IPS-15b (cell line): ENCODE measurements around the gene PID1.

Source experiments
- H3K27me3 ChIP-seq: one replicate; pipeline ENCODE4 v1.6.1; 2013; ENCODE audit warnings: low read length; ENCODE audit not compliant: control insufficient read depth, insufficient read depth
- H3K36me3 ChIP-seq: one replicate; pipeline ENCODE4 v1.6.1; 2013; ENCODE audit warnings: low read length; ENCODE audit not compliant: control insufficient read depth, insufficient read depth
- H3K4me1 ChIP-seq: one replicate; pipeline ENCODE4 v1.6.1; 2013; ENCODE audit warnings: mild to moderate bottlenecking, low read length; ENCODE audit not compliant: control insufficient read depth, insufficient read depth
- H3K4me3 ChIP-seq: one replicate; pipeline ENCODE4 v1.5.1; 2013; ENCODE audit warnings: low read depth, low read length
- H3K9ac ChIP-seq: one replicate; pipeline ENCODE4 v1.6.1; 2013; ENCODE audit warnings: low read depth, mild to moderate bottlenecking, low read length
- H3K9me3 ChIP-seq: one replicate; pipeline ENCODE4 v1.6.1; 2013; ENCODE audit warnings: mild to moderate bottlenecking, low read length; ENCODE audit not compliant: control insufficient read depth, insufficient read depth

The PID1 gene

DNA sequence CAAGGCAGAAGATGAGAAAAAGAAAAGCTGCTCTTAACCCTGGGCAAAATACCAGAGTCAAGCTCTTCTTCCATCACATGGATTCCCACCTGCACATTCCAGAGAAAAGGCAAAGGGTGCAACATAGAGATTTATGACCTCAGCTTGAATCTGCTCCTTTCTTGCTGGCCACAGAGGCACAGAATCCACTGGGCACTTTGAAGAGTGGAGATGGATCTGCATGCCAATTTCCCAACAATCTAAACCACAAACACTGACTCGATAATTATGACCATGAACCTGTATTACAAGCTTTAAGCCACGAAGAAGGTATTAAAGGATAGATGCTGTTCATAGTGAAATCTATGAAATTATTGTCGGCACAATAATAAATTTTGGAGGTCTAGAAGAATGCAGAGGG lies 237.3 kb downstream of the PID1 start:
- no peaks in the 10 kb centered on the region for H3K36me3 ChIP-seq
- no peak overlapping the region for H3K9ac ChIP-seq
- no peaks in the 10 kb centered on the region for H3K4me1 ChIP-seq
- H3K9me3 ChIP-seq = no peaks in the 10 kb centered on the region
- no peaks in the 10 kb centered on the region for H3K27me3 ChIP-seq
- no peak overlapping the region for H3K4me3 ChIP-seq

DNA sequence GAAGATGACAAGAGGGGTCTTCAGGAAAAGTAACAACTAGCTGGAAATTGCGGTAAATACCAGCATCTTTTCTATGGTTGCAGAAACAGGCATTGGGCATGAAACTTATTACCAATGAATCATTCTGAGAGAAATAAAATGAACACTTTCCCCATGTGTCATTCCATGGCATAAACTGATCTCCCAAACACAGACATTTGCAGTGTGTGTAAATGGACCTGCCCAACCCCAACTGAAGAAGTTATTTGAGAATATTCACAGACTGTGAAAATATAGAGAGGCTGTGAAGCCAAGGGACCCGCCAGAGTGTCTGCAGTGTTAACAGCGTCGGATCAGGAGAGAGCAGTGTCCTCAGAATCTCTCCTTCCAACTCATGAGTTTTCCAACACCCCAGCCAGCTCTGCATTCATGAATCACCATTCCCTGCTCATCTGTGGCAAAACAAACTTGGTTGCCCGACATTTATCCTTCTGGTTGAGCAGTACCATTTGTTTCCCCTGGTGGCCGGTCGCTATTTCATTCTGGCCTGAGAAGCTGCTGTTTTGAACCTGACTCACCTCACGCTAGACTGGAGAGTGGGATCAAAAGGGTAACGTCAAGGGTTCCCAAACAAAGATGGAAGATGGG lies 238.4 kb downstream of the PID1 start:
- H3K36me3 ChIP-seq = no peaks in the 10 kb centered on the region
- H3K4me1 ChIP-seq = no peaks in the 10 kb centered on the region
- H3K4me3 ChIP-seq = no peak overlapping the region
- H3K27me3 ChIP-seq = no peaks in the 10 kb centered on the region
- no peaks in the 10 kb centered on the region for H3K9me3 ChIP-seq
- H3K9ac ChIP-seq = no peak overlapping the region

DNA sequence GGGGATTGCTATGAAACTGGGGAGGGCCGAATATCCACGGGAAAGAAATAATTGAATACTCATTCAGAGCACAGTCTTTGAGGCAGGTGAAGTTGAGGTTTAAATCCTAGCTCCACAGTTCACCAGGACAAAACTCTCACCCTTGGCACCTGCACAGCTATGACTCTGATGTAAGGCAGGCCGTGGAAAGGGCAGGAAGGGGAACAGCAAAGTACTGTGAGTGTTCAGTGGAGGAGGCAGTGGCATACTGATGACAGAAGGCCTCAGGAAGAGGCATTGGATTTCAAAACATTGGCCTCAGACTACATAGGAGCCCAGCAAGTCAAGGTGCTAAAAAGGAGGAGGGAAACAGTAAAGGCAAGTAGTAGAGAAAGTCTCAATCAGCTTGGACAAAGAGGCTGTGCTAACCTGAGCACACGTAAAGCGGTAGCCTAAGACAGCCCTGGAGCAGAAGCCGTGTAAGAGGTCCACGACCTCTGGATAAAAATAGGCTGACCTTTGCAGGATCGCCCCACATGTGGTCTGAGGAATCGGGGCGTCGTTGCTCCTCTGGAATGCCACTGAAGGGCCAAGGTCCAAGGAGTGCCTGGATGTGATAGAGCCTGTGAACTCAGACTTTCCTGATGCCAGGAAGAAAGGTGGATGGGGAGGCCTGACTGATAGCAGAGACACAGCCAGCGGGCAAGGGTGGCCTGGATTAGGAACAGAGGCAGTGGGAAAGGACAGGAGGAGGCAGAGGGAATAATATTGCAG lies 243.6 kb downstream of the PID1 start:
- Histone ChIP-seq H3K4me1 (no peaks in the 10 kb centered on the region), H3K9ac (no peak overlapping the region), H3K9me3 (no peaks in the 10 kb centered on the region), H3K27me3 (no peaks in the 10 kb centered on the region), H3K4me3 (no peak overlapping the region), H3K36me3 (no peaks in the 10 kb centered on the region)

DNA sequence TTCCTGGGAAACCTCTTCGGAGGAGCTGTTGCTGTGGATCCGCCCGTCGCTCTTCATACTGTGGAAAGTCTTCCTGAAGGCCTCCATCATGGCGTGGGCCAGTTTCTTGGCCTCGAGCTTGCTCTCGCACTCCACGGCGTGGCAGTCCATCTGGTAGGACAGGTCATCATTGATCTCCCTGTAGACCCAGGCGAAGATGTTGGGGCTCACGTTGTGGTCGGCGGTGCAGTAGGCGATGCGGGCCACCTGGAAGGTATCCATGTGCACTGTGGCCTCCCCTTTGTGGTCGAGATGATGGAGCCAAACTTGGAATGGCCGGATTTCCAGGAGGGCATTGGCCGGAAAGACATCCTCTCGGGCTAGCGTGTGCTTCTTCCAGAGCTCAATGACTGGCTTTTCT lies 245.4 kb downstream of the PID1 start:
- H3K9me3 ChIP-seq = no peaks in the 10 kb centered on the region
- H3K27me3 ChIP-seq = no peaks in the 10 kb centered on the region
- H3K9ac ChIP-seq = no peak overlapping the region
- H3K4me1 ChIP-seq = no peaks in the 10 kb centered on the region
- H3K4me3 ChIP-seq = no peak overlapping the region
- H3K36me3 ChIP-seq = no peaks in the 10 kb centered on the region

DNA sequence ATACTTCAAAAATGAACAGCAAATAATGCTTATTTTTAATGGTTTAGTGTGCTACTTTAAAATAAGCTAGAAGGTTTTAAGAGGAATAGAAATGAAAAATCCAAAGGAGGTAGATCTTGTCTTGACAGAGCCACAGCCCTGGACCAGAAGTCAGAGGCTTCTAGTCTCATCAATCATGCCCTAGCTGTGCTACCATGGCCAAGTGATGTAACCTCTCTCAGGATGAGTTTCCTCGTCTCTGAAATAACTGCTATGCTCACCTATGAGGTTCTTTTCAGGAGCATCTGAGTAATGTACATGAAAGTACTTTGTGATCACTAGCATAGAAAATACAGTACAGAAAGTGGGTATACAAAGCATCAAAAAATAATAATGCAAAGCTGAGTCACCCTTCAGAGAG lies 248.4 kb downstream of the PID1 start:
- Histone ChIP-seq H3K9ac (no peak overlapping the region), H3K9me3 (no peaks in the 10 kb centered on the region), H3K4me3 (no peak overlapping the region), H3K27me3 (no peaks in the 10 kb centered on the region), H3K4me1 (no peaks in the 10 kb centered on the region), H3K36me3 (no peaks in the 10 kb centered on the region)

DNA sequence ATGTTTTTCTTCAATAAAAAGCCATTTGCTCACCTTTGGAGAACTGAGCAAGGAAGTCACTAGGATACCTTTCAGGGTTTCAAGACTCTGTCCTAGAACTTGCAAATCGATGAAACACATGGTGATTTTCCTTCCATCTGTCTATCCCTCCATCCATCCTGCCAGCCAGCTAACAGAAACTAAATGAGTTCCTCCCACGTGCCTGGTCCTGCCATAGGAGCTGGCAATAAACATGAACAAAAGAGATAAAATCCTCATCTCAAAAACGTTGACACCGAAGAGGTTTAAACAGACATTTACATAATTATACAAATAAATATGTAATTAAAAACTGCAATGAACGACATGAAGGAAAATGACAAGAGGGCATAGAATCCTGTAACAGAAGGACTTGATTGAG lies 249.0 kb downstream of the PID1 start:
- no peaks in the 10 kb centered on the region for H3K27me3 ChIP-seq
- no peaks in the 10 kb centered on the region for H3K4me1 ChIP-seq
- H3K36me3 ChIP-seq = no peaks in the 10 kb centered on the region
- H3K4me3 ChIP-seq = no peak overlapping the region
- H3K9ac ChIP-seq = no peak overlapping the region
- H3K9me3 ChIP-seq = no peaks in the 10 kb centered on the region

DNA sequence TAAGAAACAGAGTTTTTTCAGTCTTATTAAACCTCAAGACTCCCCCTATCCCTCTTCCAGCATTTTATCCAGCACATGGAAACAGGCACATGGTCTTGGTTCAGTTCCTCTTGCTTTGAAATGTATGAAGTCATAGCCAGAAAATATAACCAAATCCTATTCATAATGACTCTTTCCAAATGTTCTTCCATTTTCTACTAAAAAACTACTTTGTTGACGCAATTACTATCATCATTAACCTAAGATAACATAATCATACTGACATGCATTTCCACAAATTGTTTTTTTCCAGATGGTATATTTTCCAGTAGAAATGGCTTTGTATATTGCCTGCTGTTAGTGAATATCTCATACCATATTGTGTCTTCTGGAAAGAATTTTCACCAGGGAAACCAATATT lies 261.3 kb downstream of the PID1 start:
- H3K4me3 ChIP-seq = no peak overlapping the region

DNA sequence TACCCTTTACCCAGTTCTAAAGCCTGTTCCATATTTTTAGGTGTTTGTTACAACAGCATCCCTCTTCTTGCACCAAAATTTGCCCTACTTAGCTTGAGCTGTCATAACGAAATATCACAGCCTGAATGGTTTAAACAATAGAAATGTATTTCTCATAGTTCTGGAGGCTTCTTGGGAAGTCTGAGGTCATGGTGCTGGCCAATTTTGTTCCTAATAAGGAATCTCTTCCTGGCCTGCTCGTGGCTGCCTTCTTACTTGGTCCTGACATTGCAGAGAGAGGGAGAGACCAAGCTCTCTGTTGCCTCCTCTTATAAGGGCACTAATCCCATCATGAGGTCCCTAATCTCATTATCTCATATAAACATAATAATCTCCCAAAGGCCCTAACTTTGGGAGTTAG lies 267.8 kb downstream of the PID1 start:
- Histone ChIP-seq H3K36me3 (no peaks in the 10 kb centered on the region), H3K27me3 (no peaks in the 10 kb centered on the region), H3K9me3 (peaks cover 3% of the 10 kb centered on the region), H3K4me1 (no peaks in the 10 kb centered on the region), H3K9ac (no peak overlapping the region), H3K4me3 (no peak overlapping the region)

More for the DNA sequence above, 261.3 kb downstream of the PID1 start:
- no peaks in the 10 kb centered on the region for H3K9me3 ChIP-seq
- H3K36me3 ChIP-seq = no peaks in the 10 kb centered on the region
- H3K27me3 ChIP-seq = no peaks in the 10 kb centered on the region
- no peak overlapping the region for H3K9ac ChIP-seq
- H3K4me1 ChIP-seq = no peaks in the 10 kb centered on the region

DNA sequence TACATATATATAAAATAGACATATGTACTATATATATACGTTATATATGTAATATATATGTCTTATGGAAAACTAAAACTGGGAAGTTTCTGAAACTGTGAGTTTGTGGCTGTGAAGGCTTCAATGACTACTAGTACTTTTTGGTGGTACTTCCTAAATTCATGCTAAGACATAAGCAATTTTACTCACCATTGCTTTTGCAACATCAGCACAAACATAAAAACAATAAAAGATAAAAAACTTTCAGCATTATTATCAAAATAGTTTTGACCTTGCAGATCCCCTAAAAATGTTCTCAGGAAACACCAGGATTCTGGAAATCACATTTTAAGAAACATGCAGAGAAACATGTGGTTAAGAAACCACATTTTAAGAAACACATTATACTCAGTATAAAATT lies 269.9 kb downstream of the PID1 start:
- Histone ChIP-seq H3K4me1 (no peaks in the 10 kb centered on the region), H3K4me3 (no peak overlapping the region), H3K27me3 (no peaks in the 10 kb centered on the region), H3K9me3 (peaks cover 5% of the 10 kb centered on the region), H3K9ac (no peak overlapping the region), H3K36me3 (no peaks in the 10 kb centered on the region)

DNA sequence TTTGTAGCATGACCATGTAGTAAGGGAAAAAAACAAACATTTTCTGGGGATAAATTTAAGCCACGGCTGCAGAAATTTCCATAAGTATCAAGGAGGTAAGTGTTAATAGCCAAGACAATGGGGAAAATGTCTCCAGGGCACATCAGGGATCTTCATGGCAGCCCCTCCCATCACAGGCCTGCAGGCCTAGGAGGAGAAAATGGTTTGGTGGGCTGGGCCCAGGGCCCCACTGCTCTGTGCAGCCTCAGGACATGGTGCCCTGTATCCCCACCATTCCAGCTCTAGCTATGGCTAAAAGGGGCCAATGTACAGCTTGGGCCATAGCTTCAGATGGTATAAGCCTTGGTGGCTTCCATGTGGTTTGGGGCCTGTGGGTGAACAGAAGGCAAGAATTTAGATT lies 271.8 kb downstream of the PID1 start:
- no peaks in the 10 kb centered on the region for H3K4me1 ChIP-seq
- H3K27me3 ChIP-seq = no peaks in the 10 kb centered on the region
- H3K9me3 ChIP-seq = peaks cover 5% of the 10 kb centered on the region
- H3K4me3 ChIP-seq = no peak overlapping the region
- no peak overlapping the region for H3K9ac ChIP-seq
- H3K36me3 ChIP-seq = no peaks in the 10 kb centered on the region

DNA sequence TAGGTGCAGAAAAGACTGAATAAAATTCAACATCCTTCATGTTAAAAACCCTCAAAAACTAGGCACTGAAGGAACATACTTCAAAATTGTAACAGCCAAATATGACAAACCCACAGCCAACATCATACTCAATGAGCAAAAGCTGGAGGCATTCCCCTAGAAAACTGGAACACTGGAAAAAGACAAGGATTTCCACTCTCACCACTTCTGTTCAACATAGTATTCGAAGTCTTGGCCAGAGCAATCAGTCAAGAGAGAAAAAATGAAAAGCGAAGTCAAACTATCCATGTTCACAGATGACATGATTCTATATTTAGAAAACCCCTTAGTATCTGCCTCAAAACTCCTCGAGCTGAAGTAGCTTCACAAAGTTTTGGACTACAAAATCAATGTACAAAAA lies 282.3 kb downstream of the PID1 start:
- Histone ChIP-seq H3K9ac (no peak overlapping the region), H3K4me1 (no peaks in the 10 kb centered on the region), H3K9me3 (peaks cover 14% of the 10 kb centered on the region)

DNA sequence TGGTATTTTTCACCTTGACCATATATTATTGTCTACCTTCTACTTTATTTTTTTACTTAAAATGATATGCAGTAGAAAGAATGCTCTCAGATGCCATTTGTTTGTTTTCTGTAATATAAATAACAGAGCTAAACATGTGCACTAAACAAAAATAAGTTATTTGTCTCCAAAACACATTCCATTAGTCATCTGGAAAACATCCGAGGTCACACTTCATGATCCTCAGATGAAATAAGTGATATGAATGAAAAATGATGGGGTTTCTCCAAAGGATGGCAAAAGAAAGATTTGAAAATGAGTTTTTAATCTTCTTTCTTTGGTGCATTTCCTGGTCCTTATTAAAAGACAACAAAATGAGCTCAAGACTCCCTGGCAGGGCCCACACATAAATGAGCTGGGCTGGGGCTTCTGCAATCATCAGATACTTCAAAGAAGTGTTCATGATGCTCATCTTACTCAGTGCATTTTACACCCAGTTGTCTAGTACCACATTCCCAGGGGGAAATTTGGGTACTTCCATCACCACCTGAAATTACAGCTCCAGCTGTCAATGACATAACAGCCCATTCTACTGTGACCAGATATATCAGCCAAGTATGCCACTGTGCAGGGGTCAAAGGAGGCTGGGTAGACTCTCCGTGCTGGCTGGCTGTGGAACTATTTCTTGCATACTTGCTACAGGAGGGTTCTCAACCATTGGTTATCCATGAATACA lies 283.5 kb downstream of the PID1 start:
- Histone ChIP-seq H3K36me3 (peaks cover 2% of the 10 kb centered on the region), H3K4me1 (no peaks in the 10 kb centered on the region), H3K9ac (no peak overlapping the region), H3K4me3 (no peak overlapping the region), H3K9me3 (peaks cover 8% of the 10 kb centered on the region), H3K27me3 (no peaks in the 10 kb centered on the region)

More for the DNA sequence above, 282.3 kb downstream of the PID1 start:
- peaks cover 2% of the 10 kb centered on the region for H3K36me3 ChIP-seq
- no peaks in the 10 kb centered on the region for H3K27me3 ChIP-seq
- H3K4me3 ChIP-seq = no peak overlapping the region
